PFSK-1 (cell line): ENCODE results near the gene IGF1R.

Experiments used
- FOXP2 ChIP-seq: optimal IDR thresholded peaks from 2 replicates; pipeline ENCODE3; 2011; ENCODE audit warnings: borderline replicate concordance, control low read depth, inconsistent platforms; ENCODE audit not compliant: insufficient read depth; ENCODE audit errors: extremely low read length, extremely low read depth
- POLR2AphosphoS5 ChIP-seq: IDR thresholded peaks from 2 replicates; pipeline ENCODE4 v1.6.1; 2012; ENCODE audit warnings: low read depth, mild to moderate bottlenecking, control low read depth, low read length, moderate library complexity
- REST ChIP-seq, 2 experiments: IDR thresholded peaks; 2 replicates each; pipeline versions ENCODE4 v1.6.1 to v1.8.0; 2011 to 2012; ENCODE audit warnings: low read depth in 2 of 2, low read length in 2 of 2, control low read depth in 1 of 2, inconsistent platforms in 1 of 2, mild to moderate bottlenecking in 1 of 2, moderate library complexity in 1 of 2; ENCODE audit not compliant: insufficient read depth in 1 of 2
- SIN3A ChIP-seq: IDR thresholded peaks from 2 replicates; pipeline ENCODE4 v1.6.1; 2012; ENCODE audit warnings: mild to moderate bottlenecking, low read length, moderate library complexity, borderline replicate concordance; ENCODE audit not compliant: insufficient read depth
- TAF1 ChIP-seq: IDR thresholded peaks from 2 replicates; pipeline ENCODE4 v1.6.1; 2012; ENCODE audit warnings: low read length, control low read depth, borderline replicate concordance; ENCODE audit not compliant: insufficient read depth

IGF1R gene

GRCh38 chr15:98715890-98716443 is 67.6 kb downstream of the IGF1R start:
- no peak for TF ChIP-seq FOXP2
- TF ChIP-seq POLR2AphosphoS5 = no peak
- TF ChIP-seq REST (IDR thresholded peaks at IDR 0.05; ENCODE audit: insufficient read depth in 1 of 2, low read depth in 2 of 2, low read length in 2 of 2) = no peak
- TF ChIP-seq SIN3A = no peak
- TF ChIP-seq TAF1 = no peak

GRCh38 chr15:98717371-98717770 is 69.0 kb downstream of the IGF1R start:
- no peak for TF ChIP-seq TAF1
- TF ChIP-seq FOXP2 = no peak

- TF ChIP-seq FOXP2 (no peak), TAF1 (no peak), REST (IDR thresholded peaks at IDR 0.05; ENCODE audit: insufficient read depth in 1 of 2, low read depth in 2 of 2, low read length in 2 of 2) (no peak), POLR2AphosphoS5 (no peak)
Observed at GRCh38 chr15:98717942-98718341, 69.6 kb downstream of the IGF1R start.

- TF ChIP-seq TAF1 = no peak
- no peak for TF ChIP-seq REST (IDR thresholded peaks at IDR 0.05; ENCODE audit: insufficient read depth in 1 of 2, low read depth in 2 of 2, low read length in 2 of 2)
- TF ChIP-seq SIN3A = no peak
- TF ChIP-seq FOXP2 = no peak
- no peak for TF ChIP-seq POLR2AphosphoS5
Observed at GRCh38 chr15:98718426-98719136, 70.2 kb downstream of the IGF1R start.

- TF ChIP-seq FOXP2 (no peak), TAF1 (no peak), REST (IDR thresholded peaks at IDR 0.05; ENCODE audit: insufficient read depth in 1 of 2, low read depth in 2 of 2, low read length in 2 of 2) (no peak), SIN3A (no peak), POLR2AphosphoS5 (no peak)
Observed at GRCh38 chr15:98719137-98719740, 70.9 kb downstream of the IGF1R start.
